COLO668 (cell line): ENCODE results near the gene FAH.
"Not testable (repeated sequence)": the region's sequence is repeated elsewhere in the genome, so short reads cannot be mapped to it uniquely, and the experiment has no call there.

Source experiments
- DNase-seq: peaks from one replicate; lab custom pipeline; 2025; ENCODE audit not compliant: unreplicated experiment; lab: John Stamatoyannopoulos, UW

The FAH gene

DNA sequence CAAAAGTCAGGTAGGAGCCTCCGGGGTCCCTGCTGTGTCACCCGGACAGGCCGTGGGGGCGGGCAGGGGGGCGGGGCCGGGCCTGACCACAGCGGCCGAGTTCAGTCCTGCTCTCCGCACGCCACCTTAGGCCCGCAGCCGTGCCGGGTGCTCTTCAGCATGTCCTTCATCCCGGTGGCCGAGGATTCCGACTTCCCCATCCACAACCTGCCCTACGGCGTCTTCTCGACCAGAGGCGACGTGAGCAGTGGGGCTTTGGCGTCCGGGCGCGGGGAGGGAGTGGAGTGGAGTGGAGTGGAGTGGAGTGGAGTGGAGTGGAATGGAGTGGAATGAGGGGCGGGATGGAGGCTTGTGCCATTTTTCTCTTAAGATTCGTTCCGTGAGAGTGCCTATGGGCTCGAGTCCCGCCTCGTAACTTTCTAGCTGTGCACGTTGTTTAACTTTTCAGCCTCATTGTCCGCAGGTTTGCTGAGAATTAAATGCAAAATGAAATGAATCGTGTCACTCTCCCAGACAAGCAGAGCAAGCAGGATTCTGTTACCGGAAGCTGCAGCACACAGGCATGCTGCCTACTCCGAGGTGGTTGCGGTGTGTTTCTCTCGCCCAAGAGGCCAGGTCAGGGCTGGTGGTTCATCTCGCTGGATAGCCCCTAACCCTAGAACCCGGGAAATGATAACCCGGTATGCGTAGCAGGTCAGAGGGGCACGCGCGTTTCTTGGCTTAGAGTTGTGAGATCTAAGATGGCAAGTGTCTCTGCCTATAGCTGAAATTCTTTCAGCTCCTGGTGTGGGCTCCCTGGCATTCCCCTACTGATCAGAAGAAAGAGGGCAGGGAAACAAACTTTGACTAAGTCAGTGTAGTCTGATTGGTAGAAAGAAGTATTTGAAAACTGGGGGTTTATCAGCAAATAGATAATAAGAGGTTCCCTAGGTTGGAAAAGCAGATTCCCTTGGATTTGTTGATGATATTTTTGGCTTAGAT lies at the start of gene FAH:
Gene FAH, plus strand, starts transcription at position 104 of the 981 bp plus-strand sequence. Its CDS starts 56 bp downstream, at position 160.
- peak; percentile 65 for DNase-seq

GRCh38 chr15:80105193-80105592 lies 47.6 kb upstream of the FAH start:
- DNase-seq = no peak

DNA sequence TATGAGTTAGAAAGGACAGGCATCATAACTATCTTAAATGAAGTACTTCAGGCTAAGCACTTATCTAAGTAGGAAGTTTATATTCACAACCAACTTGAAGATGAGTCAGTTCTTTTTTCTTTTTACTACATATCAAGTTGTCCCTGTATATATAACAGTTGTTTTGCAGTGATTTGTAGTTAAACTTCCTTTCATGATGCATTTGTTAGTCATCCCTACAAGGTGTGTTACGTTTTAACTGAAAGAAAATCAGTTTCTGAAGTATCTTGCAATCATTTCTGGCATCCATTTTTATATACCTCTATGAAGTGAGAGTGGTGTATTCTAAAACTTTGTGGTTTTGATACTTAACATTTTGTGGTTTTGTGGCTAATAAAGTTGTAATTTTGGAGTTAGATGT lies 47.2 kb upstream of the FAH start:
- no peak for DNase-seq

GRCh38 chr15:80106051-80106450 lies 46.7 kb upstream of the FAH start:
- DNase-seq = no peak

GRCh38 chr15:80107204-80107603 lies 45.6 kb upstream of the FAH start:
- DNase-seq = no peak

DNA sequence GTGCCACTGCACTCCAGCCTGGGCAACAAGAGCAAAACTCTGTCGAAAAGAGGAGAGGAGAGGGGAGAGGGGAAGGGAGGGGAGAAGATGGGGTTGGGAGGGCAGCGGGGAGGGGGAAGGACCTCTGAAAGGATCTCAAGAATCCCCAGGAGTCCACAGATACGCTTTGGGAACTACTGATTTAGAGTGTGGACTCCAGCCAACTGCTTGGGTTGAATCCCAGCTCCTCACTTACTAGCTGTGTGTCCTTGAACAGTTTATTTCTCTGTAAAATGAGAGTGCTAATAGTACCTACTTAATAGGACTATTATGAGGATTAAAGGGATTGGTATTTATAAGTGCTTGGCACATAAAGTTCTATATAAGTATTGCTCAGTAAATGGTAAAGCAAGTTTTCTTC lies 45.0 kb upstream of the FAH start:
- DNase-seq = no peak

- no peak for DNase-seq
These were observed 43.4 kb upstream of the FAH start for GRCh38 chr15:80109388-80109787.

DNA sequence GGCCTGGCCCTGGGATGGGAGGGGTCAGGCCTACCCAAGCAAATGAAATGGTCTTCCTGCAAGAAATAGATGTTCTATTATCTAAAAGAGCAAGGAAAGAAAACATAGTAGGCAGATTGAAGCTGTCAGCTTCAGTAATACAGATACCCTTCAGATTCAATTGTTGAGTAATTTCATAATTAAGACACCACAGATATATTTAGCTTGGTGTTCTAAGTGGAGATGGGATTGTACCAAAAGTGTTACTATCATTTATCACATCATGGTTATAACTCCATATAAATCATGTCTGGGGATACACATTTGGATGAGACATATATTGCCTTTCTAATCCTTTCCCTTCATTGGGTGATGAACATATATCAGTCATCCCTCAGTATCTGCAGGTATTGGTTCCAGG lies 41.9 kb upstream of the FAH start:
- DNase-seq = no peak

DNA sequence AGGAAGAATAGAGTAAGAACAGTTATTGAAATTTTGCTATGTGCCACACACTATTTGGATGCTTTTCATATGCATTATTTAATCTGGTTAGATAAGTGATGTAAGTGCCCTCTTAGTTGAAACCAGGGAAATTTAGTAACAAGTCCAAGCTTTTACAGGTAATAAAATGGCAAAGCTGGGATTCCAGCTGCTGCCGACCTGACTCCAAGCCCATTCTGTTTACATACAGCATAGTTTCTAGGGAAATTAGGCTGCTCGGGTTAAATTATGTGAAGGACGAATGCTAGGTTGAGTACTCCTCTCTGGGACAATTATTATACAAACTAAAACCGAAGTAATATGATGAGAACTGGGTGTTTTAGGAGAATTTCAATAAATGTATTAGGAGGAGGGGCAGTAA lies 38.7 kb upstream of the FAH start:
- no peak for DNase-seq

GRCh38 chr15:80115021-80115420 lies 37.8 kb upstream of the FAH start:
- DNase-seq = no peak

DNA sequence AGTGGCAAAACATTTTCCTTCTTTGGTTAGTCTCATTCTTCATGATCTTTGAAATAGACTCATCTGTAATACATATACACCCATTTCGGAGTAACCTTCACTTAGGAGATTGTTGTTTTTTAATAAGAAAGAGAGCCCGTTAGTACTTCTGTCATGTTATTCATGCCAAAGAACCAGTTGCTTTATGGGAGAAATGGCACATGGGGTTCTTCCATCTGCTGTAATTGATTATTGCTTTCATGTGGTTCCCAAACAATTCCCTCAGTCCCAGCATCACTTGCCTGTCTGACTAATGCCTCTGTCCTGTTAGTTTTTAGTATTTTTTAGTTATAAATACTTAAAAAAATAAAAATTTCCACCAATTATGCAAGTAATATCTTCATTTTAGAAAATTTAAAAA lies 33.8 kb upstream of the FAH start:
- no peak for DNase-seq

GRCh38 chr15:80120636-80121035 lies 32.2 kb upstream of the FAH start:
- no peak for DNase-seq

DNA sequence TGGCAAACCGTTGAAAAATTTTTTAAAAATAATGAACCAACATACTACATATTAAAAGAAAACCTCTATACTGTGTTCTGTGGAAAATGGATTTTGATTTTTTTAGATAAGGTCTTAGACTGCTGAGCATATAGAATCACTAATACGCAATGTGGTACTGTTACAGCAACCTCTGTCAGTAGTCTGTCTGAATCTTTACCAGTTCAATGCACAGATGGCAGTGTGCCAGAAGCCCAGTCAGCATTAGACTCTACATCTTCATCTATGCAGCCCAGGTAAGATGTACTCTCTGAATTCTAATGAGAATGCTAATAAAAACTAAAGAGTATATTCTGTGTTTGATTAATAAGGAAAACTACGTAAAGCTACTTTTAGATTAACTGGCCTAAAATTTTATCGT lies 31.3 kb upstream of the FAH start:
- peak; percentile 19 for DNase-seq

DNA sequence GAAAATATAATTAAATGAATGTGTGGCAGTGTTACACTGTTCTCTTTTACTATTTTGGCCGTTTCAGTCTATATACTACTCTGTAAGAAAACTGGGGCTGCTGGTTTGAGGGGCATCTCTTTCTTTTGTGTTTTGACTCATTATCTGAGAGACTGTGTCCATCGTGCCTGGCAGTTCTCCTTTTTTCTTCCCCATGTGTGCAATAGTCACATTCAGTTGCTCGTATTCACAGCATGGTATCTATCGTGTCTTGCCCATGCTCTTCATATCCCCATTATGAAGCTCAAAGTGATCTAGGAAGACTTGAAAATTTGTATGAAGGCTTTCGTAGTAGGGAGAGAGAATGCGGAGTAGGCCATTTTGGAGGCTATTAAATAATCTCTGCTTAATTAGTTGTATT lies 29.8 kb upstream of the FAH start:
- no peak for DNase-seq

DNA sequence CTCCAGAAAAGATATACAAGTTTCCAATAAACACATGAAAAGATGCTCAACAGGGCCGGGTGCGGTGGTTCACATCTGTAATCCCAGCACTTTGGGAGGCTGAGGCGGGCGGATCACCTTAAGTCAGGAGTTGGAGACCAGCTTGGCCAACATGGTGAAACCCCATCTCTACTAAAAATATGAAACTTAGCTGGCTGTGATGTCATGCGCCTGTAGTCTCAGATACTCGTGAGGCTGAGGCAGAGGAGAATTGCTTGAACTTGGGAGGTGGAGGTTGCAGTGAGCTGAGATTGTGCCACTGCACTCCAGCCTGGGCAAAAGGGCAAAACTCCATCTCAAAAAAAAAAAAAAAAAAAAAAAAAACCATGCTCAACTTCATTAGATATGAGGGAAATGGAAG lies 25.5 kb upstream of the FAH start:
- DNase-seq = not testable (repeated sequence)

- DNase-seq = no peak
These were observed 24.9 kb upstream of the FAH start for GRCh38 chr15:80127911-80128310.

- DNase-seq = no peak
These were observed 20.4 kb upstream of the FAH start for GRCh38 chr15:80132382-80132781.

GRCh38 chr15:80136854-80137253 lies 15.9 kb upstream of the FAH start:
- no peak for DNase-seq

- DNase-seq = no peak
These were observed 13.8 kb upstream of the FAH start for GRCh38 chr15:80138961-80139360.

DNA sequence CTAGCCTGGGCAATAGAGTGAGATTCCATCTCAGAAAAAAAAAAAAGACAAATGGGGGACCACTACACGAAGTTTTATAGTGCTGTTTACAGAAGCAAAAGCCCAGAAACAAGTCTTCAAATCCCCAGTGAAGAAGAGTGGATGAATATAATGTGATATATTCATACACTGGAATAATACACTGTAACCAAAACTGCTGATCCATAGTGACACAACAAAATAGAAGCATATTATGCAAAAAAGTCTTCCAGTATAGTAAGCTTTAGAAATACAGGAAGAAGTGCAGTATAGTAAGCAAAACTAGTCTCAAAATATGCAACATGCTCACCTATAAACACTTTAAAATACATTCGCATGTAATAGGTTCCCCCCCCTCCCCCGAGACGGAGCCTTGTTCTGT lies 11.9 kb upstream of the FAH start:
- no peak for DNase-seq

- DNase-seq = no peak
These were observed 10.7 kb upstream of the FAH start for GRCh38 chr15:80141916-80142598.

GRCh38 chr15:80142646-80143045 lies 10.2 kb upstream of the FAH start:
- no peak for DNase-seq
